M059J (cell line): ENCODE data around the gene RNF148. TPM values are rescaled to one million over a fixed set of nuclear protein-coding genes. Genes with fewer than 3 reads are reported as not detected.
A peak's percentile ranks its signal among the peaks of the same experiment; 100 is the strongest.
"Not testable (repeated sequence)": the region's sequence is repeated elsewhere in the genome, so short reads cannot be mapped to it uniquely, and the experiment has no call there.

ENCODE experiments used
- DNase-seq: peaks from one replicate; pipeline ENCODE4 v3.0.0-alpha.2; 2012; ENCODE audit warnings: low read depth
- total RNA-seq: library from RNA; depleted of rRNA; stranded (reverse); fragments of >200 nt; shearing (Covaris generic); gene quantifications from 2 replicates; pipeline ENCODE4 v1.2.3, GENCODE V29; 2014

The RNF148 gene
- total RNA-seq, 1 experiment from 2014 or later: not detected

DNA sequence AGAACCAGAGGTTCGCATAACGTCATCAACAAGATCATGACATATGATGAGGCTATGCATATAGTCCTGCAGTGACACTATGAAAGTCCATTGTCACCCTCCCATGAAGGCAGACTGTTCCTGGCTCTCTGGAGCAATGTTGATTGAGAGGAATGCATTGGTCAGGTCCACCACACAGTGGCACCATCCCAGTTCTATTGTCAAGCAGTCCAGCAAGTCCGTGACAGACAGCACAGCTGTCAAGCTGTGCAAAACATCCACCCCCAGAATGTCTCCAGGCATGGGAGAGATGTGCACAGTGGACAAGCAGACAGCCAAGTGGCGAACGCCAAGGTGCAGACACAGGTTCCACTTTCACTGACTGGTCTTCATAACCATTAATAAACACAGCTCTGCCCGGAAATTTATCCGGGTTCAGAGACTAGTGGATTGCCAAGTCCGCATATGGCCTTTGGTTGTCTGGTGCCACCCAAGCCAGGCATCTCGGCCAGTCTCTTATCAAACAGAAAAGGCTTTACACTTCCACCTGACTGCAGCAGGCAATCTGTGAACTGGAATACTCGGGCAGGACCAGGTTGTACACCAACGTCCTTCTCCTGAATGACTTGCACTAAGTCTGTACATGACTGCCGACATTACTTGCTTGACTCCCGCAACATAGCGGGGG is 11.0 kb downstream of the RNF148 start:
- DNase-seq: no peak

- no peak for DNase-seq
Observed at GRCh38 chr7:122689346-122690109, 13.2 kb downstream of the RNF148 start.

- DNase-seq: no peak
Observed at GRCh38 chr7:122688400-122688998, 14.2 kb downstream of the RNF148 start.

GRCh38 chr7:122686360-122686878 is 16.3 kb downstream of the RNF148 start:
- no peak for DNase-seq

DNA sequence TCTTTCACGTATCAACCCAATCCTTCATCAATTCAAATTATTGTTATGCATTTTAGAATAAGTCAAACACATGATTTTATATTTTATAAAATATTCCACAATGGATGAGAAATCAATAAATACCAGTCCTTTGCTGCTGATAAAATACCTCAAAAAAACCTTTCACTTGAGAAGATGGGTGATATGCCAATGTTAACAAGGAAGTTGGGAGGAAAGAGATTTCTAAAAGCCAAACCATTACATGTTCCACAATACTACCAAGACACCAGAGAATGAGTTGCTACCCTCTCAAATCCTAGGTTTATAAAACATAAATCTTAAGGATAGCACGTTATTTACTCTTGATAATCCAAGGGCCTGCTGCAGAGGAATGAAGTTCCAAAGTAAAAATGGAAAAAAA is 18.2 kb downstream of the RNF148 start:
- DNase-seq: no peak

DNA sequence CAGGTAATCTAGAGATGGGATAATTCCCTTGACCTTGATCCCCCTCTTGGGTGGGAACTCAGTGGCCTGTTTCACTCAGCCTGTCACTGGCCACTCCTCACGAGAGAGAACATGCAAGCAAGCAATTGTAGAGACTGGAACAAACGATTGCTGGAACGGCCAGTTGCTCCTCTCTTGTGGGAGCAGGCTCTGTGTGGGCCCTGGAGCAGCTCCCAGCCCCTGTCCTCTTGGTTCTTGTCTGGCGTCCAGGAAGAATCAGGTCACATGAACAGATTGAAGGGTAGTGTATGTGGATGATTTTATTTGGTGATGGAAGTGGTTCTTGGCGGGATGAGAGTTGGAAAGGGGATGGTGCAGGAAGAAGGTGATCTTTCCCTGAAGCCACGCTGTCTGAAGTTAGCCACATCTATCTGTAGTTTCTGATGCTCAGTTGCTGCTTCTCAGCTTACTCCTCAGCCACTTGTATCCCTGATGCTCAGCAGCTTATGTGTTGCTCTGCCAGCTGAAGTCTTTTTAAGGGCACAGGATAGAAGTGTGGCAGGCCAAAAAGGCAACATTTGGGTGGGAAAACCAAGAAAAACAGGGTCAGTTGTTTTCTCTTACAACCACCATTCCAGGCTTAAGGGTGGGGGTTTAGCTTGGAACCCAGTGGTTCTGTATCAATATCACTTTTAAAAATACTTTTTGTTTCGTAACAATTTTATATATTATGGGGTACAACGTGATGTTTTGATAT is 19.7 kb downstream of the RNF148 start:
- DNase-seq: no peak

- DNase-seq: not testable (repeated sequence)
Observed at GRCh38 chr7:122681186-122681585, 21.5 kb downstream of the RNF148 start.

- DNase-seq: no peak
Observed at GRCh38 chr7:122679813-122680212, 22.9 kb downstream of the RNF148 start.

GRCh38 chr7:122679269-122679709 is 23.4 kb downstream of the RNF148 start:
- DNase-seq: not testable (repeated sequence)

GRCh38 chr7:122677149-122677548 is 25.6 kb downstream of the RNF148 start:
- no peak for DNase-seq

- no peak for DNase-seq
Observed at GRCh38 chr7:122676466-122676865, 26.3 kb downstream of the RNF148 start.

DNA sequence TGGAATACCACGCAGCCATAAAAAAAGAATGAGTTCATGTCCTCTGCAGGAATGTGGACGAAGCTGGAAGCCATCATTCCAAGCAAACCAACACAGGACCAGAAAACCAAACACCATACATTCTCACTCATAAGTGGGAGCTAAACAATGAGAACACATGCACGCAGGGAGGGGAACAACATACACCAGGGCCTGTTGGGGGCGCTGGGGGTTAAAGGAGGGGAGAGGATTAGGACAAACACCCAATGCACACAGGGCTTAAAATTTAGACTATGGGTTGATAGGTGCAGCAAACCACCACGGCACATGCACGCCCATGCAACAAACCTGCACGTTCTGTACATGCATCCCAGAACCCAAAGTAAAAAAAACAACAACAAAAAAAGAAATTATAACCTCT is 27.1 kb downstream of the RNF148 start:
- no peak for DNase-seq

- peak; percentile 44 for DNase-seq
Observed at GRCh38 chr7:122675011-122675410, 27.7 kb downstream of the RNF148 start.

DNA sequence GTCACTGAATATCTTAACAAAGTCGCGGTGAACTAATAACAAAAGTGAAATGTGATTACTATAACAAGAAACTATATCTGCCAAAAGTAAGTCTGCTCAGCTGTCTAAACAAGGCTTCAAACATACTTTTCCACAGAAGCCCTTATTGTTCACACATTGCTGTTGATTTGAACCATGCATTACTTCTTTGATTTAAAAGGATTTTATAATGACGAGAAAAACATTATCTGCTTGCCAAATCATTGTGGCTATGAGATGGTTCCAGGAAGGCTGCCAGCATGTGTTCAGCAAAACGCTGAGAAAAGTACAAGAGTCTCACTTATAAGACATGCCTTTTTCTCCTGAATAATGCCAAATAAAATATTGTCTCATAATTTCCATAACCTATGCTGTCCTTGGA is 28.2 kb downstream of the RNF148 start:
- peak; percentile 44 for DNase-seq

DNA sequence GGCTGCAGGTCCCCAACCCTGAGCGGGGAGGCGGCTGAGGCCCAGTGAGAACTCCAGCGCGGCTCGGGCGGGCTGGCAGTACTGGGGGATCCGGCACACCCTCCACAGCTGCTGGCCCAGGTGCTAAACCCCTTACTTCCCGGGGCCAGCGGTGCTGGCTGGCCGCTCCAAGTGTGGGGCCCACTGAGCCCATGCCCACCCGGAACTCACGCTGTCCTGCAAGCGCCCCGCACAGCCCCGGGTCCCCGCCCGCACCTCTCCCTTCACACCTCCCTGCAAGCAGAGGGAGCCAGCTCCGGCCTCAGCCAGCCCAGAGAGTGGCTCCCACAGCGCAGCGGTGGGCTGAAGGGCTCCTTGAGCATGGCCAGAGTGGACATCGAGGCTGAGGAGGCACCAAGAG is 28.8 kb downstream of the RNF148 start:
- DNase-seq: no peak

- DNase-seq: no peak
Observed at GRCh38 chr7:122672536-122672935, 30.2 kb downstream of the RNF148 start.

DNA sequence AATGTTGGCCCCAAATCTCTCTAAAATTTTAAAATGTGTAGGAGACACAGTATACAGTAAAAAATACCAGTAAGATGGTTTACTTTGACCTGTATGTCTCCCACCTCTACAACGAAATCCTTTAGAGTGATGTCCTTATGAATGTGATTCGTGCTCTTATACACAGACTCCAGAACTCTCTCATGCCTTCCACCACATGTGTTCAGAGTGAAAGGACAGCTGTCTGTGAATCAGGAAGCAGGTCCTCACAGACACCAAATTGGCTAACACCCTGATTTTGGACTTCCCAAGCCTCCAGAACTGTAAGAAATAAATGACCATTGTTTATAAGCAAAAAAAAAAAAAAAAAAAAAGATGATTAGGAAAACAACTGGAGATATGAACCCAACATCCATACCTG is 39.0 kb downstream of the RNF148 start:
- no peak for DNase-seq

- DNase-seq: no peak
Observed at GRCh38 chr7:122658856-122659255, 43.9 kb downstream of the RNF148 start.

- DNase-seq: no peak
Observed at GRCh38 chr7:122653685-122654084, 49.0 kb downstream of the RNF148 start.

- DNase-seq: no peak
Observed at GRCh38 chr7:122652876-122653275, 49.8 kb downstream of the RNF148 start.
